B cell (primary cell): ENCODE results near the gene MDGA2. TPM values are rescaled to one million over a fixed set of nuclear protein-coding genes. Genes with fewer than 3 reads are reported as not detected.

Source experiments
- ATAC-seq: fragments of 200-7000 bp; cut with Tn5 transposase; one replicate; pipeline ENCODE4 v1.10.0; 2021; ENCODE audit warnings: low read depth, mild to moderate bottlenecking, moderate number of reproducible peaks, moderate library complexity
- CTCF ChIA-PET: fragments of 350-600 bp; sonication (Branson Sonifier 250); formaldehyde crosslinking; loops from one replicate; lab custom pipeline; 2021; ENCODE audit warnings: antibody characterized with exemption, inconsistent platforms; lab: Charles Lee
- POLR2A ChIA-PET: fragments of 350-600 bp; sonication (Branson Sonifier 250); formaldehyde crosslinking; loops from one replicate; lab custom pipeline; 2021; ENCODE audit warnings: antibody characterized with exemption; lab: Charles Lee
- DNase-seq: peaks from one replicate; pipeline ENCODE4 v3.0.0; 2013
- H2AFZ ChIP-seq: 2 replicates; pipeline ENCODE4 v1.6.1; 2012; ENCODE audit warnings: mild to moderate bottlenecking, low read depth, low read length; ENCODE audit not compliant: insufficient read depth, poor library complexity, severe bottlenecking
- H3K27ac ChIP-seq, 2 donors: 1 replicate in 1 of 2; 2 replicates in 1 of 2; pipeline ENCODE4 v1.5.1; 2012 to 2013; ENCODE audit warnings: low read length in 2 of 2, mild to moderate bottlenecking in 2 of 2, moderate library complexity in 1 of 2
- H3K27me3 ChIP-seq, 4 experiments: fragments of 200-600 bp in 1 of 4; sonication (generic) in 1 of 4; replicated peaks in 1 of 4; 1 replicate in 2 of 4; 2 replicates in 2 of 4; pipeline versions ENCODE4 v1.6.1 to v1.7.0; 2013 to 2016; ENCODE audit warnings: low read length in 3 of 4, mild to moderate bottlenecking in 2 of 4, mixed read lengths in 1 of 4, moderate library complexity in 1 of 4; ENCODE audit not compliant: insufficient read depth in 4 of 4, control insufficient read depth in 3 of 4; ENCODE audit errors: control extremely low read depth in 1 of 4
- H3K36me3 ChIP-seq, 2 experiments: replicated peaks in 1 of 2; 1 replicate in 1 of 2; 2 replicates in 1 of 2; pipeline versions ENCODE4 v1.6.1 to v1.7.1; 2013; ENCODE audit warnings: low read length in 1 of 2; ENCODE audit not compliant: insufficient read depth in 2 of 2, control insufficient read depth in 1 of 2; ENCODE audit errors: control extremely low read depth in 1 of 2, extremely low read depth in 1 of 2
- H3K4me1 ChIP-seq, 2 donors: fragments of 200-600 bp in 1 of 2; sonication (generic) in 1 of 2; 1 replicate in 1 of 2; 2 replicates in 1 of 2; pipeline versions ENCODE4 v1.5.1 to v1.6.1; 2013 to 2017; ENCODE audit warnings: low read length in 2 of 2; ENCODE audit not compliant: control insufficient read depth in 2 of 2, insufficient read depth in 2 of 2
- H3K4me2 ChIP-seq: replicated peaks from 2 replicates; pipeline ENCODE3; 2012; ENCODE audit warnings: mild to moderate bottlenecking, low read depth, low read length; ENCODE audit not compliant: poor library complexity, severe bottlenecking
- H3K4me3 ChIP-seq, 5 experiments: fragments of 200-600 bp in 1 of 5; sonication (generic) in 1 of 5; 1 replicate in 3 of 5; 2 replicates in 2 of 5; pipeline versions ENCODE4 v1.5.1 to v1.7.0; 2011 to 2016; ENCODE audit warnings: low read length in 4 of 5, mild to moderate bottlenecking in 4 of 5, low read depth in 2 of 5, control low read depth in 1 of 5, moderate library complexity in 1 of 5; ENCODE audit not compliant: insufficient read depth in 1 of 5; ENCODE audit errors: control extremely low read depth in 1 of 5, extremely low read depth in 1 of 5
- H3K79me2 ChIP-seq: fragments of 200-600 bp; sonication (generic); one replicate; pipeline ENCODE4 v1.6.0; 2016; ENCODE audit warnings: low read length; ENCODE audit not compliant: control insufficient read depth, insufficient read depth
- H3K9ac ChIP-seq: fragments of 200-600 bp; sonication (generic); 2 replicates; pipeline ENCODE4 v1.6.1; 2017; ENCODE audit warnings: mild to moderate bottlenecking, low read length, moderate library complexity
- H3K9me3 ChIP-seq, 3 donors: one replicate each; pipeline versions ENCODE4 v1.6.1 to v1.7.1; 2013; ENCODE audit warnings: low read length in 2 of 3; ENCODE audit not compliant: control insufficient read depth in 2 of 3, insufficient read depth in 1 of 3; ENCODE audit errors: control extremely low read depth in 1 of 3
- H4K20me1 ChIP-seq: 2 replicates; pipeline ENCODE4 v1.6.0; 2012; ENCODE audit warnings: mild to moderate bottlenecking, low read length; ENCODE audit not compliant: insufficient read depth, control insufficient read depth, poor library complexity, severe bottlenecking
- H3K27ac Mint-ChIP-seq: one replicate; pipeline ENCODE4 v1.8.0; 2021; ENCODE audit warnings: mixed read lengths
- H3K27me3 Mint-ChIP-seq: one replicate; pipeline ENCODE4 v1.8.0; 2021; ENCODE audit warnings: mixed read lengths
- H3K4me1 Mint-ChIP-seq: one replicate; pipeline ENCODE4 v1.8.0; 2021; ENCODE audit warnings: mixed read lengths
- H3K4me3 Mint-ChIP-seq: one replicate; pipeline ENCODE4 v1.8.0; 2021; ENCODE audit warnings: mixed read lengths
- H3K9me3 Mint-ChIP-seq: one replicate; pipeline ENCODE4 v1.8.0; 2022; ENCODE audit warnings: mixed read lengths; ENCODE audit not compliant: insufficient read depth
- EZH2 ChIP-seq: IDR thresholded peaks from 2 replicates; pipeline ENCODE4 v1.6.1; 2012; ENCODE audit warnings: borderline replicate concordance, low read depth, mild to moderate bottlenecking, moderate library complexity, low read length; ENCODE audit not compliant: insufficient read depth, poor library complexity, severe bottlenecking
- WGBS: methylation state at CpG from one replicate; pipeline ENCODE4 v1.1.5; 2013; ENCODE audit warnings: missing lambda C conversion rate; ENCODE audit not compliant: insufficient coverage; 5-methylcytosine and 5-hydroxymethylcytosine counted together
- intact Hi-C: fragments of 100-400 bp; cut with micrococcal nuclease; formaldehyde crosslinking; loops from one replicate; pipeline ENCODE4 v1.10.0; 2022
- polyA plus RNA-seq: library from polyadenylated mRNA; depleted of rRNA; stranded (reverse); fragments of >200 nt; gene quantifications from 2 replicates; pipeline ENCODE4 v1.2.3, GENCODE V29; 2012
- total RNA-seq, 2 donors: library from RNA; stranded (reverse); fragments of 120-200 nt in 1 of 2; gene quantifications; 1 replicate in 1 of 2; 2 replicates in 1 of 2; pipeline versions ENCODE4 v1.2.3 to v1.2.4, GENCODE V29; 2013 to 2022
- TF ChIP-seq, protein P1 (sequence below): fragments of 200-600 bp; IDR thresholded peaks from one replicate; pipeline ENCODE4 v1.8.0; 2022; ENCODE audit warnings: antibody characterized with exemption, mild to moderate bottlenecking

Gene MDGA2
- total and polyA plus RNA-seq, 2 donors (not counting 1 experiment from before 2014, with no cell fraction given): not detected

DNA sequence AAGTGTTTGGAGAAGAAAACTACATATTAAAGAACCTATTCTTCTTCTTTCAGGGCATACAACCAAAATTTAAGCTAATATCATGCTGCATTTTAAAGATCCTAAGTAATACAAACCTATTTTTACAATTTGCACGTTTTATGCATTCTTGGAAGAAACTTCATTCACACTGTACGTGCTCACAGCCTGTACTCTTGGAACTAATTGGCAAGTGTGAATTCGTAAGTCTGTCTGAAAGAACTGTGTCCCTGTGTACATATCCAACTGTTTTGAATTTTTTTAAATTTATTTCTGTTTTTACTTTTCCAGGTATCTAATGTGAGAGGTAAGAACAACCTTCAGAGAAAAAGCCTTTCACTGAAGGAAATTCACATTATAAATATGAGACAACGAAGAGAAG, 347.0 kb downstream of the MDGA2 start:
- no peak overlapping the region for H2AFZ ChIP-seq
- no peak overlapping the region for H3K4me3 ChIP-seq
- no peaks in the 10 kb centered on the region for H3K36me3 ChIP-seq
- peaks cover 0 to 1% (median 0%) of the 10 kb centered on the region in 3 donors for H3K9me3 ChIP-seq
- H3K27ac ChIP-seq: no peak overlapping the region
- no peak overlapping the region for H3K4me2 ChIP-seq
- Mint-ChIP-seq H3K4me3 (no peak overlapping the region), H3K27ac (no peak overlapping the region), H3K4me1 (no peaks in the 10 kb centered on the region), H3K9me3 (no peaks in the 10 kb centered on the region), H3K27me3 (no peaks in the 10 kb centered on the region)
- no peaks in the 10 kb centered on the region for H4K20me1 ChIP-seq
- no peaks in the 10 kb centered on the region for H3K79me2 ChIP-seq
- H3K9ac ChIP-seq: no peak overlapping the region
- DNase-seq (no peak), ATAC-seq (no peak)
- WGBS: 100% methylated on average over 1 of the region's 4 CpGs
- H3K4me1 ChIP-seq: no peaks in the 10 kb centered on the region
- TF ChIP-seq, protein P1, sequence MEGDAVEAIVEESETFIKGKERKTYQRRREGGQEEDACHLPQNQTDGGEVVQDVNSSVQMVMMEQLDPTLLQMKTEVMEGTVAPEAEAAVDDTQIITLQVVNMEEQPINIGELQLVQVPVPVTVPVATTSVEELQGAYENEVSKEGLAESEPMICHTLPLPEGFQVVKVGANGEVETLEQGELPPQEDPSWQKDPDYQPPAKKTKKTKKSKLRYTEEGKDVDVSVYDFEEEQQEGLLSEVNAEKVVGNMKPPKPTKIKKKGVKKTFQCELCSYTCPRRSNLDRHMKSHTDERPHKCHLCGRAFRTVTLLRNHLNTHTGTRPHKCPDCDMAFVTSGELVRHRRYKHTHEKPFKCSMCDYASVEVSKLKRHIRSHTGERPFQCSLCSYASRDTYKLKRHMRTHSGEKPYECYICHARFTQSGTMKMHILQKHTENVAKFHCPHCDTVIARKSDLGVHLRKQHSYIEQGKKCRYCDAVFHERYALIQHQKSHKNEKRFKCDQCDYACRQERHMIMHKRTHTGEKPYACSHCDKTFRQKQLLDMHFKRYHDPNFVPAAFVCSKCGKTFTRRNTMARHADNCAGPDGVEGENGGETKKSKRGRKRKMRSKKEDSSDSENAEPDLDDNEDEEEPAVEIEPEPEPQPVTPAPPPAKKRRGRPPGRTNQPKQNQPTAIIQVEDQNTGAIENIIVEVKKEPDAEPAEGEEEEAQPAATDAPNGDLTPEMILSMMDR: no peak
- no peak for TF ChIP-seq EZH2
- H3K27me3 ChIP-seq: no peaks in the 10 kb centered on the region
- ChIA-PET CTCF (no interaction called here), POLR2A (no interaction called here)
- intact Hi-C loops: no loop called here

DNA sequence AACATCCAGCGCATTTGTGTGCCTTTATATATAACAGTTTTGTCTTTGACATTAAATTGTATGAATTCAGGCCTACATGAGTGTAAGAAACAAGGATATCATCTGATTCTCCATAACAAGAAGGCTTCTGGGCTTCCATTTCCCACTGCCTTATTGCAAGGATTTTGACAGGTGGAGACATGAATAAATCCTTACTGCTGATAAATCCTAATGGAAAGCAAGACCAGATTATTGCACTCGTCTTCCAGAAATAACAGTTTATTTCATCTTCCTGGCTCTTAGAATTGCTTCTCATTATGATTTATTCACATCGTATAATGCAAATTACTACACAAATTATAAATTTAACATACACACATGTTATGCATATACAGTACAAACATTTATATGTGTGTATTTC, 348.1 kb downstream of the MDGA2 start:
- no peak overlapping the region for H3K27ac ChIP-seq
- TF ChIP-seq, protein P1: no peak
- TF ChIP-seq EZH2: no peak

More for the DNA sequence above, 348.1 kb downstream of the MDGA2 start:
- Histone ChIP-seq H3K27me3 (no peaks in the 10 kb centered on the region), H3K36me3 (no peaks in the 10 kb centered on the region), H3K9ac (no peak overlapping the region), H4K20me1 (no peaks in the 10 kb centered on the region), H3K4me1 (no peaks in the 10 kb centered on the region), H2AFZ (no peak overlapping the region), H3K9me3 (peaks cover 0 to 1% (median 0%) of the 10 kb centered on the region in 3 donors), H3K4me2 (no peak overlapping the region), H3K4me3 (no peak overlapping the region), H3K79me2 (no peaks in the 10 kb centered on the region)
- POLR2A ChIA-PET: no interaction called here
- ATAC-seq (no peak), DNase-seq (no peak)
- Mint-ChIP-seq H3K4me3 (no peak overlapping the region), H3K4me1 (no peaks in the 10 kb centered on the region), H3K27ac (no peak overlapping the region), H3K27me3 (no peaks in the 10 kb centered on the region), H3K9me3 (no peaks in the 10 kb centered on the region)
- 83% methylated on average over 1 of the region's 3 CpGs for WGBS
- intact Hi-C loops: no loop called here
- CTCF ChIA-PET: no interaction called here
